Islet of Langerhans (tissue), 1 donor: ENCODE results near the gene MAP2K3.

Experiments used
- FAIRE-seq: peaks from one replicate; lab custom pipeline; 2011; peaks lifted over from hg19 to GRCh38; lab: Jason Lieb, UNC

The MAP2K3 gene

GRCh38 chr17:21252796-21253645 lies 31.5 kb upstream of the MAP2K3 start, which contains the start of gene NATD1:
Gene NATD1 (minus strand): TSS chr17:21253410. CDS start chr17:21253264, 146 bp downstream.
- no peak for FAIRE-seq

GRCh38 chr17:21253646-21254441 lies 30.7 kb upstream of the MAP2K3 start:
- no peak for FAIRE-seq

- no peak for FAIRE-seq
Measured at GRCh38 chr17:21258593-21258992, 25.9 kb upstream of the MAP2K3 start.

GRCh38 chr17:21262259-21262993 lies 22.1 kb upstream of the MAP2K3 start:
- FAIRE-seq, result no peak

- FAIRE-seq, result no peak
Measured at GRCh38 chr17:21263376-21263775, 21.1 kb upstream of the MAP2K3 start.

GRCh38 chr17:21268596-21269188 lies 15.8 kb upstream of the MAP2K3 start:
- FAIRE-seq, result no peak

GRCh38 chr17:21269394-21269793 lies 15.1 kb upstream of the MAP2K3 start:
- no peak for FAIRE-seq

- no peak for FAIRE-seq
Measured at GRCh38 chr17:21271454-21272183, 12.9 kb upstream of the MAP2K3 start.

- no peak for FAIRE-seq
Measured at GRCh38 chr17:21272250-21272649, 12.3 kb upstream of the MAP2K3 start.

GRCh38 chr17:21272881-21273792 lies 11.4 kb upstream of the MAP2K3 start:
- FAIRE-seq, result no peak

GRCh38 chr17:21275047-21275578 lies 9.4 kb upstream of the MAP2K3 start:
- no peak for FAIRE-seq

GRCh38 chr17:21275579-21276263 lies 8.8 kb upstream of the MAP2K3 start:
- FAIRE-seq, result no peak

GRCh38 chr17:21276264-21276588 lies 8.3 kb upstream of the MAP2K3 start:
- FAIRE-seq, result no peak

GRCh38 chr17:21277332-21277731 lies 7.2 kb upstream of the MAP2K3 start:
- no peak for FAIRE-seq

- FAIRE-seq, result no peak
Measured at GRCh38 chr17:21278450-21279197, 5.9 kb upstream of the MAP2K3 start.

- FAIRE-seq, result no peak
Measured at GRCh38 chr17:21279198-21279535, 5.3 kb upstream of the MAP2K3 start.

GRCh38 chr17:21279582-21279981 lies 4.9 kb upstream of the MAP2K3 start:
- FAIRE-seq, result no peak

GRCh38 chr17:21280081-21280518 lies 4.4 kb upstream of the MAP2K3 start:
- FAIRE-seq, result no peak

GRCh38 chr17:21282231-21282630 lies 2.3 kb upstream of the MAP2K3 start:
- no peak for FAIRE-seq
